Fibroblast of skin of left biceps (primary cell): ENCODE data around the gene IL17REL.

Experiments used
- DNase-seq, 2 experiments: peaks; one replicate each; pipeline ENCODE4 v3.0.0-alpha.2; 2013; ENCODE audit warnings: low read depth in 2 of 2

IL17REL gene

GRCh38 chr22:50002791-50003190, 9.8 kb downstream of the IL17REL start:
- no peak for DNase-seq

- no peak for DNase-seq
Measured at GRCh38 chr22:50001388-50002231, 11.0 kb downstream of the IL17REL start.

- DNase-seq: no peak
Measured at GRCh38 chr22:50000587-50001387, 11.8 kb downstream of the IL17REL start.

GRCh38 chr22:49999946-50000586, 12.5 kb downstream of the IL17REL start:
- no peak for DNase-seq

GRCh38 chr22:49999063-49999945, 13.3 kb downstream of the IL17REL start:
- DNase-seq: no peak

GRCh38 chr22:49998718-49999062, 13.9 kb downstream of the IL17REL start:
- DNase-seq: no peak

- no peak for DNase-seq
Measured at GRCh38 chr22:49997932-49998717, 14.4 kb downstream of the IL17REL start.

- DNase-seq: no peak
Measured at GRCh38 chr22:49997251-49997599, 15.3 kb downstream of the IL17REL start.

- no peak for DNase-seq
Measured at GRCh38 chr22:49996518-49997250, 15.9 kb downstream of the IL17REL start.

GRCh38 chr22:49996119-49996517, 16.4 kb downstream of the IL17REL start:
- no peak for DNase-seq

GRCh38 chr22:49995361-49996118, 17.0 kb downstream of the IL17REL start:
- no peak for DNase-seq

GRCh38 chr22:49995041-49995360, 17.6 kb downstream of the IL17REL start:
- no peak for DNase-seq

GRCh38 chr22:49994361-49995040, 18.1 kb downstream of the IL17REL start:
- DNase-seq: no peak

- no peak for DNase-seq
Measured at GRCh38 chr22:49993649-49994360, 18.8 kb downstream of the IL17REL start.

- no peak for DNase-seq
Measured at GRCh38 chr22:49992921-49993648, 19.5 kb downstream of the IL17REL start.

GRCh38 chr22:49991907-49992533, 20.5 kb downstream of the IL17REL start:
- no peak for DNase-seq

GRCh38 chr22:49991167-49991566, 21.4 kb downstream of the IL17REL start:
- DNase-seq: no peak
